Tibial nerve (tissue), 4 donors: ENCODE data around the gene EGFR. TPM values are rescaled to one million over a fixed set of nuclear protein-coding genes. Genes with fewer than 3 reads are reported as not detected.

Experiments used
- DNase-seq, 2 donors: peaks; one replicate each; pipeline ENCODE4 v3.0.0-alpha.2; 2019; ENCODE audit warnings: low spot score in 2 of 2
- H3K27ac ChIP-seq, 4 donors: fragments of 200-600 bp; sonication (generic) in 3 of 4; one replicate each; pipeline ENCODE4 v1.5.1; 2017 to 2019; ENCODE audit warnings: mild to moderate bottlenecking in 1 of 4
- H3K27me3 ChIP-seq, 2 donors: fragments of 200-600 bp; sonication (generic) in 1 of 2; one replicate each; pipeline versions ENCODE4 v1.5.1 to v1.6.0; 2017 to 2019
- H3K36me3 ChIP-seq, 3 donors: fragments of 200-600 bp; sonication (generic); one replicate each; pipeline ENCODE4 v1.5.1; 2018 to 2019
- H3K4me1 ChIP-seq, 4 donors: fragments of 200-600 bp; sonication (generic) in 3 of 4; one replicate each; pipeline ENCODE4 v1.5.1; 2017 to 2019
- H3K4me3 ChIP-seq, 4 donors: fragments of 200-600 bp; sonication (generic) in 3 of 4; one replicate each; pipeline ENCODE4 v1.5.1; 2017 to 2019; ENCODE audit warnings: mild to moderate bottlenecking in 1 of 4, moderate library complexity in 1 of 4
- H3K9me3 ChIP-seq, 4 donors: fragments of 200-600 bp; sonication (generic) in 3 of 4; one replicate each; pipeline ENCODE4 v1.5.1; 2017 to 2019
- EP300 ChIP-seq, 2 donors: sonication (generic); formaldehyde crosslinking; IDR thresholded peaks; one replicate each; pipeline ENCODE4 v1.6.1; 2017; ENCODE audit warnings: antibody characterized with exemption in 2 of 2, mild to moderate bottlenecking in 1 of 2
- POLR2A ChIP-seq, 2 donors: fragments of 450-650 bp; IDR thresholded peaks; one replicate each; pipeline ENCODE4 v1.6.1; 2017; ENCODE audit warnings: antibody characterized with exemption in 2 of 2, mild to moderate bottlenecking in 2 of 2, moderate library complexity in 2 of 2
- WGBS, 2 donors: methylation state at CpG; one replicate each; pipeline ENCODE4 v1.1.5; 2018; 5-methylcytosine and 5-hydroxymethylcytosine counted together
- total RNA-seq, 4 donors: library from RNA; depleted of rRNA; stranded (reverse); fragments of >200 nt; gene quantifications; one replicate each; pipeline ENCODE4 v1.1.0, GENCODE V29; 2016
- TF ChIP-seq, protein P1 (sequence below), 5 experiments: fragments of 200-600 bp in 3 of 5; fragments of 450-650 bp in 2 of 5; sonication (generic) in 3 of 5; IDR thresholded peaks; one replicate each; pipeline ENCODE4 v1.5.1; 2016 to 2019; ENCODE audit warnings: antibody characterized with exemption in 5 of 5, mild to moderate bottlenecking in 3 of 5, moderate library complexity in 2 of 5

EGFR gene
- total RNA-seq, 4 donors from 2014 or later, result 72.3 to 136 (median 127) TPM

DNA sequence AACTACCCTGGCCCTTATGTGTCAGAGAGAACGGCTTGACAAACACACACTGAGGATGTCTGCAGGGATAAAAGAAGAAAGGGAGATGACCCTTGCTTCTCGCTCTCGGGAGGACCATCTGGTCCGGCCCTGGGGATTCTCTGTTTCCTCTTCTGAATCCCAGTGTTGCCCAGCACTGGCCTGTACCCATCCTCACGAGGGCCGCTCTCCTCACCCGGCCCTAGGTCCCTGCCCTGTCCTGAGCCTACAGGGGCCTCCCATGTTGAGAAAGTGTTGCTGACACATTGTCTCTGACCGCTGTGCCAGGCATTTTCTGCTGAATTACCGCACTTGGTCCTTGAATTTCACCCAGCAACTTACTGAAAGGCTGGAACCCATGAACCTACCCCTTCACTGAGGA, 174.4 kb downstream of the EGFR start:
- Histone ChIP-seq H3K4me1 (peaks cover 0 to 33% (median 1%) of the 10 kb centered on the region in 4 donors), H3K27me3 (no peaks in the 10 kb centered on the region), H3K27ac (peak overlapping the region in 1 of 4 donors; percentile 20), H3K9me3 (no peaks in the 10 kb centered on the region), H3K36me3 (peaks cover 0 to 8% (median 0%) of the 10 kb centered on the region in 3 donors), H3K4me3 (no peak overlapping the region)
- 80 to 85% methylated on average over 9 of the region's 9 CpGs for WGBS, 2 donors
- DNase-seq, result no peak
- TF ChIP-seq, protein P1, sequence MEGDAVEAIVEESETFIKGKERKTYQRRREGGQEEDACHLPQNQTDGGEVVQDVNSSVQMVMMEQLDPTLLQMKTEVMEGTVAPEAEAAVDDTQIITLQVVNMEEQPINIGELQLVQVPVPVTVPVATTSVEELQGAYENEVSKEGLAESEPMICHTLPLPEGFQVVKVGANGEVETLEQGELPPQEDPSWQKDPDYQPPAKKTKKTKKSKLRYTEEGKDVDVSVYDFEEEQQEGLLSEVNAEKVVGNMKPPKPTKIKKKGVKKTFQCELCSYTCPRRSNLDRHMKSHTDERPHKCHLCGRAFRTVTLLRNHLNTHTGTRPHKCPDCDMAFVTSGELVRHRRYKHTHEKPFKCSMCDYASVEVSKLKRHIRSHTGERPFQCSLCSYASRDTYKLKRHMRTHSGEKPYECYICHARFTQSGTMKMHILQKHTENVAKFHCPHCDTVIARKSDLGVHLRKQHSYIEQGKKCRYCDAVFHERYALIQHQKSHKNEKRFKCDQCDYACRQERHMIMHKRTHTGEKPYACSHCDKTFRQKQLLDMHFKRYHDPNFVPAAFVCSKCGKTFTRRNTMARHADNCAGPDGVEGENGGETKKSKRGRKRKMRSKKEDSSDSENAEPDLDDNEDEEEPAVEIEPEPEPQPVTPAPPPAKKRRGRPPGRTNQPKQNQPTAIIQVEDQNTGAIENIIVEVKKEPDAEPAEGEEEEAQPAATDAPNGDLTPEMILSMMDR (IDR thresholded peaks at IDR 0.05), result no peak
- TF ChIP-seq EP300 (IDR thresholded peaks at IDR 0.05) (no peak), POLR2A (IDR thresholded peaks at IDR 0.05) (no peak)

DNA sequence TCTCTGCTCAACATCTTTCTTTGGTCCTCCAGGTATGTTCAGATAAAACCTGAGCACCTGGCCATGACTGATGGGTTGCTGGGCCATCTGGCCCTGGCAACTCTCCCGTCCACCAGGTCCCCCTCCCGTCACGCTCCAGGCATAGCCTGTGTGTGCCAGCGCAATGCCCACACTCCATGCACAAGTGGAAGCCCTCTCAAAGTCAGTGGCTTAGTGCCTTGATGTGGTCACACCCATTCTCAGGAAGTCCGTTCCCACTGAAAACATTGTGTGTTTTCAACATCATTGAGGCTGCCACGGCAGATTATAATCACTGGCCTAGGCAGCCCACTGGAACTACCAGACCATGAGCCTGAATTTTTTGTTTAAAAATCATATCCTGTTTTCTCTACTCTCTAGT, 175.7 kb downstream of the EGFR start:
- H3K27ac ChIP-seq, result no peak overlapping the region
- H3K9me3 ChIP-seq, result no peaks in the 10 kb centered on the region
- H3K27me3 ChIP-seq, result no peaks in the 10 kb centered on the region
- TF ChIP-seq EP300 (IDR thresholded peaks at IDR 0.05), result no peak
- no peak overlapping the region for H3K4me3 ChIP-seq
- DNase-seq, result no peak
- H3K36me3 ChIP-seq, result peaks cover 0 to 19% (median 0%) of the 10 kb centered on the region in 3 donors
- 83 to 84% methylated on average over 6 of the region's 6 CpGs for WGBS, 2 donors
- H3K4me1 ChIP-seq, result peaks cover 0 to 22% (median 0%) of the 10 kb centered on the region in 4 donors

DNA sequence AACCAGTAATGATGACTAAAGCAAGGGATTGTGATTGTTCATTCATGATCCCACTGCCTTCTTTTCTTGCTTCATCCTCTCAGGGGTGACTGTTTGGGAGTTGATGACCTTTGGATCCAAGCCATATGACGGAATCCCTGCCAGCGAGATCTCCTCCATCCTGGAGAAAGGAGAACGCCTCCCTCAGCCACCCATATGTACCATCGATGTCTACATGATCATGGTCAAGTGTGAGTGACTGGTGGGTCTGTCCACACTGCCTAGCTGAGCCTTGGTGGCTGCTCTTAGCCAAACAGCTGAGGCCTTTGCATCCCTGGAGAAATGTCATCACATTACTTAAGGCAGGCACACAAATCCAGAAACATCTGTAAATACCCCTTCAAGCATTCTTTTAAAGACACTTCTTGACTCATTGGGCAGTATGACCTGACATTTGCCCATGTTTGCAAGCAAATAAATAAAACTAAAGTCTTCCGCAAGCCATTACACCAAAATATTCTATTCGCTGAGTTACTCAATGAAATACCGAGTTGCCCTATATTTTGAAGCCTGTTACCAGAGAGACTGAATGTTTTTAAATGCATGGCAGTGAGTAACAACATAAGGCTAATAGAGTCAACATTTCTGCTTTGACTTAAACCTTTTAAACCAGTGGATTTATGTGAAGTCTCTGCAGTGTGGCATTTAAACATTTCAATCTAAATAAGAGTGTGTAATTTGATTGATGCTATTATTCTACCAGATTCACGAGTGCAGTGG, 180.0 kb downstream of the EGFR start:
- peaks cover 0 to 5% (median 0%) of the 10 kb centered on the region in 4 donors for H3K4me1 ChIP-seq
- peaks cover 0 to 43% (median 0%) of the 10 kb centered on the region in 3 donors for H3K36me3 ChIP-seq

DNA sequence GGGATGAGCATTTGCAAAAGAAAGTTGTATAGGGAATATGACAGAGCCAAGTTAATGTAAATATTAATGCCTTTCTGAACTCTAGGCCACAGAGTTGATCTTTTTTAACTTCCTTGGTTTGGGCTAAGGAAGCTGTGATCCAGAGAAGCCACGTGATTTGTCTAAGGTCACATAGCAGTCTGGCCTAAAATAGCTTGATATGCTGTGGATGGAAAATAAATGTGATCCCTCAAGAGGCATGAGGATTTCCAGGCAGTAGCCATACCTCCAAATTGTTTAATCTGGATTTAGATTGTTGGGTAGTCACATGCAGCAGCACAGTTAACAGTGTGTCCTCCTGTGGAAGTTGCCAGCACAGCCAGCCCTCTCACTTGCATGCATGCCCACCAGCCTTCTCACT, 180.6 kb downstream of the EGFR start:
- Histone ChIP-seq H3K4me3 (no peak overlapping the region), H3K27ac (no peak overlapping the region), H3K27me3 (no peaks in the 10 kb centered on the region), H3K36me3 (peaks cover 0 to 49% (median 0%) of the 10 kb centered on the region in 3 donors), H3K9me3 (no peaks in the 10 kb centered on the region), H3K4me1 (peaks cover 0 to 5% (median 0%) of the 10 kb centered on the region in 4 donors)
- no peak for DNase-seq
- 45 to 47% methylated on average over 1 of the region's 1 CpG for WGBS, 2 donors
- TF ChIP-seq POLR2A (IDR thresholded peaks at IDR 0.05), result no peak
- TF ChIP-seq EP300 (IDR thresholded peaks at IDR 0.05), result no peak
- TF ChIP-seq, protein P1 (IDR thresholded peaks at IDR 0.05), result no peak

More for the DNA sequence above, 180.0 kb downstream of the EGFR start:
- Histone ChIP-seq H3K9me3 (no peaks in the 10 kb centered on the region), H3K27me3 (no peaks in the 10 kb centered on the region), H3K4me3 (no peak overlapping the region), H3K27ac (no peak overlapping the region)
- no peak for TF ChIP-seq POLR2A (IDR thresholded peaks at IDR 0.05)
- no peak for TF ChIP-seq EP300 (IDR thresholded peaks at IDR 0.05)
- TF ChIP-seq, protein P1 (IDR thresholded peaks at IDR 0.05), result no peak
- no peak for DNase-seq
- 80 to 82% methylated on average over 8 of the region's 8 CpGs for WGBS, 2 donors

DNA sequence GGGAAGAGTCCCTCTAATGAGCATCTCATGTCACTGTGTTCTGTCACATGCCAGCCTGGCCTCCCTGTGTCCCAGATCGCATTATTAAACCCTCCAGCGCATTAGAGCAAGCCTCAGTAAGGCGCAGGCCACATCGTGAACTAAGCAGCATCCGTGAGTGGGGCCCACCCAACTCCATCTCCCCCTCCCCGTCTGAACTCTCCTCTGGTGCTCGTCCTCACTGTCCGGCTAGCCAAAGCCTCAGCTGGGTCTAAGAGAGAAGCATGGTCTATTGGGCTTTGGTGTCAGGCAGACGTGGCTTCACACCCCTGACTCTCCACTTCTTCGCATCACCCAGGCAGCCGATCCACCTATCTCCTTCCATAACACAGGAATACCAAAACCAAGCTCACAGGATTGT, 181.6 kb downstream of the EGFR start:
- peaks cover 0 to 56% (median 0%) of the 10 kb centered on the region in 3 donors for H3K36me3 ChIP-seq
- no peak for DNase-seq
- no peaks in the 10 kb centered on the region for H3K9me3 ChIP-seq
- no peak for TF ChIP-seq EP300 (IDR thresholded peaks at IDR 0.05)
- TF ChIP-seq, protein P1 (IDR thresholded peaks at IDR 0.05), result no peak
- no peak for TF ChIP-seq POLR2A (IDR thresholded peaks at IDR 0.05)
- H3K4me3 ChIP-seq, result no peak overlapping the region
- 86 to 92% methylated on average over 11 of the region's 11 CpGs for WGBS, 2 donors
- no peak overlapping the region for H3K27ac ChIP-seq
- H3K27me3 ChIP-seq, result no peaks in the 10 kb centered on the region
- peaks cover 0 to 5% (median 0%) of the 10 kb centered on the region in 4 donors for H3K4me1 ChIP-seq
